Measurements from ENCODE around the gene CHRM4.

DNA sequence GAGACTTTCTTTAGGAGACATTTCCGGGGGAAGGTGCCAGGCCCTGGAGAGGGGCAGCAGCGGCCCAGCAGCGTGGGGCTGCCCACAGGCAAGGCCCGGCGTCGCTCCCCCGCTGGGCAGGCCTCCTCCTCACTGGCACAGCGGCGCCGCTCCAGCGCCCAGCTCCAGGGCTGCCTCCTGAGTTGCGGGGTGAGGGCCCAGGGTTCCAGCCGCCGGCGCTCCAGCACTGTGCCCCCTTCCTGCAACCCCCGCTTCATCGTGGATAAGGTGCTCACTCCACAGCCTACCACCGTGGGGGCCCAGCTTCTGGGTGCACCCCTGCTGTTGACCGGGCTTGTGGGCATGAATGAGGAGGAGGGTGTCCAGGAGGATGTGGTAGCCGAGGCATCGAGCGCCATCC lies 25.3 kb downstream of the CHRM4 start:
- TF ChIP-seq POLR2A (IDR thresholded peaks at IDR 0.05; ENCODE audit: low read depth, low read length) (no peak), POLR2AphosphoS5 (IDR thresholded peaks at IDR 0.05; ENCODE audit: low read depth, low read length) (no peak), SPI1 (IDR thresholded peaks at IDR 0.05; ENCODE audit: low read depth, low read length) (no peak), TAF1 (IDR thresholded peaks at IDR 0.05; ENCODE audit: low read depth, low read length) (no peak), POU2F2 (IDR thresholded peaks at IDR 0.05; ENCODE audit: low read depth, low read length) (no peak), PAX5 (IDR thresholded peaks at IDR 0.05; ENCODE audit: insufficient read depth, low read length, severe bottlenecking) (no peak)

Data from GM12891 (cell line).